Islet of Langerhans (tissue), 1 donor: Measurements from ENCODE around the gene ZNF507.
"Not testable (repeated sequence)": the region's sequence is repeated elsewhere in the genome, so short reads cannot be mapped to it uniquely, and the experiment has no call there.

ENCODE experiments used
- FAIRE-seq: peaks from one replicate; lab custom pipeline; 2011; peaks lifted over from hg19 to GRCh38; lab: Jason Lieb, UNC

ZNF507 gene

GRCh38 chr19:32368787-32369186 is 23.4 kb downstream of the ZNF507 start:
- no peak for FAIRE-seq

GRCh38 chr19:32372726-32373517 is 27.5 kb downstream of the ZNF507 start:
- FAIRE-seq: no peak

- FAIRE-seq: peak; percentile 97
These were observed 28.3 kb downstream of the ZNF507 start for GRCh38 chr19:32373585-32374295.

- not testable (repeated sequence) for FAIRE-seq
These were observed 29.0 kb downstream of the ZNF507 start for GRCh38 chr19:32374362-32374761.

GRCh38 chr19:32377088-32377487 is 31.7 kb downstream of the ZNF507 start:
- not testable (repeated sequence) for FAIRE-seq

- no peak for FAIRE-seq
These were observed 34.9 kb downstream of the ZNF507 start for GRCh38 chr19:32380269-32380668.

GRCh38 chr19:32387701-32388392 is 42.4 kb downstream of the ZNF507 start:
- no peak for FAIRE-seq

- FAIRE-seq: no peak
These were observed 43.0 kb downstream of the ZNF507 start for GRCh38 chr19:32388393-32388855.

GRCh38 chr19:32392901-32393300 is 47.5 kb downstream of the ZNF507 start:
- FAIRE-seq: no peak

GRCh38 chr19:32396046-32396652 is 50.7 kb downstream of the ZNF507 start:
- no peak for FAIRE-seq

- no peak for FAIRE-seq
These were observed 52.3 kb downstream of the ZNF507 start for GRCh38 chr19:32397671-32398101.

GRCh38 chr19:32401992-32402391 is 56.6 kb downstream of the ZNF507 start:
- FAIRE-seq: no peak

GRCh38 chr19:32403291-32403995 is 58.0 kb downstream of the ZNF507 start:
- no peak for FAIRE-seq

GRCh38 chr19:32404213-32404932 is 59.0 kb downstream of the ZNF507 start:
- no peak for FAIRE-seq

GRCh38 chr19:32404933-32405430 is 59.6 kb downstream of the ZNF507 start:
- no peak for FAIRE-seq

- FAIRE-seq: peak; percentile 43
These were observed 60.2 kb downstream of the ZNF507 start, which contains the start of gene DPY19L3 for GRCh38 chr19:32405431-32406160. Gene DPY19L3, plus strand, starts transcription at chr19:32405770. Its CDS starts 2,484 bp downstream, at chr19:32408254.

- FAIRE-seq: no peak
These were observed 61.0 kb downstream of the ZNF507 start for GRCh38 chr19:32406161-32407003.

- no peak for FAIRE-seq
These were observed 61.9 kb downstream of the ZNF507 start for GRCh38 chr19:32407004-32407992.
